Astrocyte (in vitro differentiated cells and primary cell): Measurements from ENCODE around the gene SLC6A15. TPM values are rescaled to one million over a fixed set of nuclear protein-coding genes. Genes with fewer than 3 reads are reported as not detected.

Experiments used
- DNase-seq: peaks from one replicate; pipeline ENCODE4 v3.0.0-alpha.2; 2010; ENCODE audit warnings: low read depth
- FAIRE-seq: peaks from 2 replicates; lab custom pipeline; 2011; peaks lifted over from hg19 to GRCh38; lab: Jason Lieb, UNC
- H2AFZ ChIP-seq: 2 replicates; pipeline ENCODE4 v1.6.0; 2012; ENCODE audit warnings: low read depth, low read length, inconsistent platforms
- H3K27ac ChIP-seq: 2 replicates; pipeline ENCODE4 v1.5.1; 2011; ENCODE audit warnings: low read depth, low read length, inconsistent platforms
- H3K27me3 ChIP-seq: 2 replicates; pipeline ENCODE4 v1.6.0; 2011; ENCODE audit warnings: low read length, inconsistent platforms; ENCODE audit not compliant: insufficient read depth
- H3K36me3 ChIP-seq: 2 replicates; pipeline ENCODE4 v1.5.1; 2011; ENCODE audit warnings: low read length, inconsistent platforms; ENCODE audit not compliant: insufficient read depth
- H3K4me1 ChIP-seq: 2 replicates; pipeline ENCODE4 v1.5.1; 2011; ENCODE audit warnings: low read length, inconsistent platforms; ENCODE audit not compliant: insufficient read depth
- H3K4me2 ChIP-seq: 2 replicates; pipeline ENCODE4 v1.6.0; 2012; ENCODE audit warnings: low read length, inconsistent platforms
- H3K4me3 ChIP-seq: 2 replicates; pipeline ENCODE4 v1.5.1; 2011; ENCODE audit warnings: low read depth, mild to moderate bottlenecking, low read length, inconsistent platforms; ENCODE audit not compliant: insufficient read depth
- H3K79me2 ChIP-seq: 2 replicates; pipeline ENCODE4 v1.6.0; 2012; ENCODE audit warnings: mild to moderate bottlenecking, low read length, inconsistent platforms; ENCODE audit not compliant: insufficient read depth
- H3K9ac ChIP-seq: 2 replicates; pipeline ENCODE4 v1.6.0; 2012; ENCODE audit warnings: mild to moderate bottlenecking, low read length, inconsistent platforms
- H3K9me3 ChIP-seq: 2 replicates; pipeline ENCODE4 v1.5.1; 2012; ENCODE audit warnings: low read depth, mild to moderate bottlenecking, low read length, inconsistent platforms; ENCODE audit not compliant: insufficient read depth
- H4K20me1 ChIP-seq: 2 replicates; pipeline ENCODE4 v1.6.0; 2012; ENCODE audit warnings: low read length, inconsistent platforms; ENCODE audit not compliant: insufficient read depth
- H3K27ac Mint-ChIP-seq: one replicate; pipeline ENCODE4 v1.8.0; 2021; ENCODE audit warnings: mild to moderate bottlenecking, mixed read lengths; ENCODE audit not compliant: unreplicated experiment
- H3K27me3 Mint-ChIP-seq: one replicate; pipeline ENCODE4 v1.8.0; 2021; ENCODE audit warnings: low read depth, mixed read lengths; ENCODE audit not compliant: unreplicated experiment
- H3K36me3 Mint-ChIP-seq: one replicate; pipeline ENCODE4 v1.8.0; 2021; ENCODE audit warnings: low read depth, mixed read lengths; ENCODE audit not compliant: unreplicated experiment
- H3K4me1 Mint-ChIP-seq: one replicate; pipeline ENCODE4 v1.8.0; 2021; ENCODE audit warnings: low read depth, mixed read lengths; ENCODE audit not compliant: unreplicated experiment
- H3K4me3 Mint-ChIP-seq: one replicate; pipeline ENCODE4 v1.8.0; 2021; ENCODE audit warnings: mild to moderate bottlenecking, moderate library complexity, mixed read lengths; ENCODE audit not compliant: unreplicated experiment
- H3K9me3 Mint-ChIP-seq: one replicate; pipeline ENCODE4 v1.8.0; 2021; ENCODE audit warnings: mild to moderate bottlenecking, mixed read lengths; ENCODE audit not compliant: unreplicated experiment
- EZH2 ChIP-seq: IDR thresholded peaks from 2 replicates; pipeline ENCODE4 v1.6.1; 2012; ENCODE audit warnings: mild to moderate bottlenecking, low read length, inconsistent platforms; ENCODE audit not compliant: insufficient read depth
- total RNA-seq: library from RNA; stranded (reverse); gene quantifications from 2 replicates; pipeline ENCODE4 v1.2.1, GENCODE V29; 2021
- TF ChIP-seq, protein P1 (sequence below): IDR thresholded peaks from 2 replicates; pipeline ENCODE4 v1.5.1; 2011; ENCODE audit warnings: low read depth, mild to moderate bottlenecking, inconsistent platforms, low read length, moderate library complexity; ENCODE audit not compliant: insufficient read depth

SLC6A15 gene
- total RNA-seq, 1 donor from 2014 or later = 16.7 TPM

DNA sequence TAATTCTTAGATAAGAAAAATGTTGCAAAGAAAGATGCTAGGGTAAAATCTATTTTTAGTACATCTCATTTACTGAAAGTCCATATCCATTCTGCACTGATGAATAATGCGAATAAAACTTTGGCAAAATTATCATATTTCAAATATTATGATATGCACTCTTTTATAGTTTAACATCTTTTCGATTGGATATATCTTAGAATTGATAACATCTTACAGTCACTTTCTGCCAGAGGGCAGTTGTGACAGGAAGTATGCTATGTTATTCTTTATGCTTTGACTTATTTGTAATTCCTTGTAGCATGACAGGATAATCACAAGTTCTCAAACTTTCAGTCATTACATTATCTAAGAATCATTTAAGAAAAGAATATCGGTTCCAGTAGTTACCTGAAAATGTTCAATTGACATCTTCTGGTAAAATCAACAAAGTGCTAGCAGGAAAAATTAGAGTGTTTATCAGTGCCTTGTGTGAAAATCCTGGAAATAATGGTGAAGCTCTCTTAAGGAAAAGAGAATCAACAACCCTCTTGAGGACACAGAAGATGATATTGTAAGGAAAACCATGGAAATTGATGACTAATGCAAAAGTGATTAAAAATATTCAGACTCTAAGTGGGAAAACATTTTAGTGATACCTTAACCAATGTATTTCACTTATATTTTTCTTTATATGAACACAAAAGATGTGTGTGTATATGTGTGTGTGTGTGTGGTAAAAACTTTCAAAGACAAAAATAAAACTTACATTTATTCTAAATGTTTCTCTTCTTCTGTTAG lies 95.5 kb downstream of the SLC6A15 start:
- no peak overlapping the region for H3K4me3 Mint-ChIP-seq
- DNase-seq (peak; percentile 26), FAIRE-seq (peak; percentile 5)
- no peaks in the 10 kb centered on the region for H3K36me3 Mint-ChIP-seq
- peaks cover 11% of the 10 kb centered on the region for H3K4me1 Mint-ChIP-seq
- H2AFZ ChIP-seq = no peak overlapping the region
- no peaks in the 10 kb centered on the region for H3K9me3 Mint-ChIP-seq
- H3K27me3 Mint-ChIP-seq = no peaks in the 10 kb centered on the region
- no peaks in the 10 kb centered on the region for H4K20me1 ChIP-seq
- H3K79me2 ChIP-seq = no peaks in the 10 kb centered on the region
- no peak overlapping the region for H3K4me3 ChIP-seq
- H3K9me3 ChIP-seq = no peaks in the 10 kb centered on the region
- H3K9ac ChIP-seq = no peak overlapping the region
- H3K27me3 ChIP-seq = no peaks in the 10 kb centered on the region
- H3K27ac ChIP-seq = no peak overlapping the region
- no peaks in the 10 kb centered on the region for H3K4me1 ChIP-seq
- no peaks in the 10 kb centered on the region for H3K36me3 ChIP-seq
- TF ChIP-seq EZH2 = no peak
- TF ChIP-seq, protein P1, sequence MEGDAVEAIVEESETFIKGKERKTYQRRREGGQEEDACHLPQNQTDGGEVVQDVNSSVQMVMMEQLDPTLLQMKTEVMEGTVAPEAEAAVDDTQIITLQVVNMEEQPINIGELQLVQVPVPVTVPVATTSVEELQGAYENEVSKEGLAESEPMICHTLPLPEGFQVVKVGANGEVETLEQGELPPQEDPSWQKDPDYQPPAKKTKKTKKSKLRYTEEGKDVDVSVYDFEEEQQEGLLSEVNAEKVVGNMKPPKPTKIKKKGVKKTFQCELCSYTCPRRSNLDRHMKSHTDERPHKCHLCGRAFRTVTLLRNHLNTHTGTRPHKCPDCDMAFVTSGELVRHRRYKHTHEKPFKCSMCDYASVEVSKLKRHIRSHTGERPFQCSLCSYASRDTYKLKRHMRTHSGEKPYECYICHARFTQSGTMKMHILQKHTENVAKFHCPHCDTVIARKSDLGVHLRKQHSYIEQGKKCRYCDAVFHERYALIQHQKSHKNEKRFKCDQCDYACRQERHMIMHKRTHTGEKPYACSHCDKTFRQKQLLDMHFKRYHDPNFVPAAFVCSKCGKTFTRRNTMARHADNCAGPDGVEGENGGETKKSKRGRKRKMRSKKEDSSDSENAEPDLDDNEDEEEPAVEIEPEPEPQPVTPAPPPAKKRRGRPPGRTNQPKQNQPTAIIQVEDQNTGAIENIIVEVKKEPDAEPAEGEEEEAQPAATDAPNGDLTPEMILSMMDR = no peak
- peak overlapping the region; percentile 11 for H3K4me2 ChIP-seq
- H3K27ac Mint-ChIP-seq = peak overlapping the region; percentile 9

DNA sequence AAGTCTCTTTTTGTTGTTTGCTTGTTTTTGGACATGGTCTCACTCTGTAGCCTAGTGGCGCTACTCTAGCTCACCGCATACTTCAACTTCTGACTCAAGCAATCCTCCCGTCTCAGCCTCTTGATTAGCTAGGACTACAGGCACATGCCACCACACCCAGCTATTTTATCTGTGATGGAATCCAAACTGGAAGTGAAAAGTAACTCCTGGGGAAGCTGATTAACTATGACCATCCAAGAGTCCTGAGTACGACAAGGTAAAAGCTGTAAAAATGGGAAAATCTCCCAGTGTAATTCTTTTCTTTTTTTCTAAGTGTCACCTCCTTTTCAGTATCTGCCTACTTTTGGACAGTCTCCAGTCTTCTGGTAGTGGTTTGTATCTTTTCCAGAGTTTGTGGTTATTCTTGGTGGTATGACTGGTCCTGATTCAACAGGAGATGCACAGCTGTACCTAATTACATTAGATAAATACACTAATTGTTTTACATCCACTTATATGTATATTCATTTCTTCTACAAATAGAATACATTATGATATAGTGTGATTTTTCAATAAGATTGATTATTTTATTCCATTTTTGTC lies 97.8 kb downstream of the SLC6A15 start:
- H3K4me1 Mint-ChIP-seq = peaks cover 12% of the 10 kb centered on the region
- no peak for TF ChIP-seq EZH2
- TF ChIP-seq, protein P1 = no peak
- H3K27ac Mint-ChIP-seq = peak overlapping the region; percentile 44
- peak overlapping the region; percentile 42 for H3K4me2 ChIP-seq
- H3K9ac ChIP-seq = no peak overlapping the region
- no peaks in the 10 kb centered on the region for H3K36me3 Mint-ChIP-seq
- H3K27me3 Mint-ChIP-seq = no peaks in the 10 kb centered on the region
- no peak overlapping the region for H3K4me3 ChIP-seq
- H3K79me2 ChIP-seq = no peaks in the 10 kb centered on the region
- H3K4me1 ChIP-seq = no peaks in the 10 kb centered on the region
- no peaks in the 10 kb centered on the region for H3K9me3 Mint-ChIP-seq
- peak; percentile 63 for DNase-seq
- FAIRE-seq = peak; percentile 65
- no peaks in the 10 kb centered on the region for H3K27me3 ChIP-seq
- H3K4me3 Mint-ChIP-seq = no peak overlapping the region
- H3K9me3 ChIP-seq = no peaks in the 10 kb centered on the region
- H3K27ac ChIP-seq = no peak overlapping the region
- no peaks in the 10 kb centered on the region for H4K20me1 ChIP-seq
- H2AFZ ChIP-seq = no peak overlapping the region
- H3K36me3 ChIP-seq = no peaks in the 10 kb centered on the region
